ENCODE results near the gene ZNF555. TPM values are rescaled to one million over a fixed set of nuclear protein-coding genes. Genes with fewer than 3 reads are reported as not detected.
A peak's percentile ranks its signal among the peaks of the same experiment; 100 is the strongest.

The ZNF555 gene
- total and polyA plus RNA-seq, 9 of the 15 experiments (the other 6 are each of a cell fraction or from before 2014, with no cell fraction given): 2.0 to 6.7 (median 5.4) TPM

DNA sequence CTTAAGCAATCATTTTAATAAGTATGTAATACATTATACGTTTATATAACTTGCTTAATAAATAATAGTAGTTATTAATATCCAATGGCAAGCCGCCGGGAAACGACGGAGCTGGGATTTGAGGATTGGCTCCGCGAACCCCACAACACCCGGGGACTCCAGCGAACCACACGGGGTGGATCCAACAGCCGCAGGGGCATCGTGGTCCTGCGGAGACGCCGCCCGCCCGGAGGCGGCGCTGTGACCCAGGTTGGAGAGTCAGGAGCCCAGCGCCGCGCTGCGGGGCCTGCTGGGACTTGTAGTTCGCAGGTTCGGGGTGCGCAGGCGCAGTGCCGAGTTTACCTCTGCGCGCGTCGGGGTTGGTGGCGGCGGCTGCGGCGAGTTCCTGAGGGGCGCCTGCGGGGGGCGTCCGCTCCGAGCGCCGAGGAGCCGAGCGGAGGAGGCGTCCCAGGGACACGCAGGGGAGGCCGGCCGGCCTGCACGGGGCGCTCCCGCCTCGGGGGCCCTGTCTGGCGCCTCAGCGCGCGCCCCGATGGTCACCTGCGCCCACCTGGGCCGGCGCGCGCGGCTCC is 21.6 kb upstream of the ZNF555 start, which contains the start of gene ZNF554 (continued):
- TF ChIP-seq, protein P1, sequence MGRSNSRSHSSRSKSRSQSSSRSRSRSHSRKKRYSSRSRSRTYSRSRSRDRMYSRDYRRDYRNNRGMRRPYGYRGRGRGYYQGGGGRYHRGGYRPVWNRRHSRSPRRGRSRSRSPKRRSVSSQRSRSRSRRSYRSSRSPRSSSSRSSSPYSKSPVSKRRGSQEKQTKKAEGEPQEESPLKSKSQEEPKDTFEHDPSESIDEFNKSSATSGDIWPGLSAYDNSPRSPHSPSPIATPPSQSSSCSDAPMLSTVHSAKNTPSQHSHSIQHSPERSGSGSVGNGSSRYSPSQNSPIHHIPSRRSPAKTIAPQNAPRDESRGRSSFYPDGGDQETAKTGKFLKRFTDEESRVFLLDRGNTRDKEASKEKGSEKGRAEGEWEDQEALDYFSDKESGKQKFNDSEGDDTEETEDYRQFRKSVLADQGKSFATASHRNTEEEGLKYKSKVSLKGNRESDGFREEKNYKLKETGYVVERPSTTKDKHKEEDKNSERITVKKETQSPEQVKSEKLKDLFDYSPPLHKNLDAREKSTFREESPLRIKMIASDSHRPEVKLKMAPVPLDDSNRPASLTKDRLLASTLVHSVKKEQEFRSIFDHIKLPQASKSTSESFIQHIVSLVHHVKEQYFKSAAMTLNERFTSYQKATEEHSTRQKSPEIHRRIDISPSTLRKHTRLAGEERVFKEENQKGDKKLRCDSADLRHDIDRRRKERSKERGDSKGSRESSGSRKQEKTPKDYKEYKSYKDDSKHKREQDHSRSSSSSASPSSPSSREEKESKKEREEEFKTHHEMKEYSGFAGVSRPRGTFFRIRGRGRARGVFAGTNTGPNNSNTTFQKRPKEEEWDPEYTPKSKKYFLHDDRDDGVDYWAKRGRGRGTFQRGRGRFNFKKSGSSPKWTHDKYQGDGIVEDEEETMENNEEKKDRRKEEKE (IDR thresholded peaks at IDR 0.05; ENCODE audit: borderline replicate concordance in 1 of 2, control insufficient read depth in 1 of 2, low read depth in 2 of 2, low read length in 1 of 2): peak in 1 of 2 experiments; percentile 94; a peak in 2 of 4 replicates
- TF ChIP-seq, protein P2, sequence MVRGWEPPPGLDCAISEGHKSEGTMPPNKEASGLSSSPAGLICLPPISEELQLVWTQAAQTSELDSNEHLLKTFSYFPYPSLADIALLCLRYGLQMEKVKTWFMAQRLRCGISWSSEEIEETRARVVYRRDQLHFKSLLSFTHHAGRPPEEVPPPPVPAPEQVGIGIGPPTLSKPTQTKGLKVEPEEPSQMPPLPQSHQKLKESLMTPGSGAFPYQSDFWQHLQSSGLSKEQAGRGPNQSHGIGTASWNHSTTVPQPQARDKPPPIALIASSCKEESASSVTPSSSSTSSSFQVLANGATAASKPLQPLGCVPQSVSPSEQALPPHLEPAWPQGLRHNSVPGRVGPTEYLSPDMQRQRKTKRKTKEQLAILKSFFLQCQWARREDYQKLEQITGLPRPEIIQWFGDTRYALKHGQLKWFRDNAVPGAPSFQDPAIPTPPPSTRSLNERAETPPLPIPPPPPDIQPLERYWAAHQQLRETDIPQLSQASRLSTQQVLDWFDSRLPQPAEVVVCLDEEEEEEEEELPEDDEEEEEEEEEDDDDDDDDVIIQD (CRISPR knock-in tag; IDR thresholded peaks at IDR 0.05): no peak
- TF ChIP-seq EGR1 (conservative IDR thresholded peaks at IDR 0.05) (no peak), RBBP5 (IDR thresholded peaks at IDR 0.05; ENCODE audit: borderline replicate concordance, insufficient read depth, low read length, poor library complexity, severe bottlenecking) (peak; percentile 54), PYGO2 (tag; IDR thresholded peaks at IDR 0.05) (no peak), KDM4B (IDR thresholded peaks at IDR 0.05; ENCODE audit: borderline replicate concordance in 2 of 2, low read depth in 1 of 2) (0 out of 4 replicates have a peak, but pooled peaks of 1 of the 2 experiments have one; percentile 33), ZEB2 (IDR thresholded peaks at IDR 0.05) (no peak), SMARCB1 (IDR thresholded peaks at IDR 0.05; ENCODE audit: insufficient read length, low read depth) (no peak), GABPA (tag; conservative IDR thresholded peaks at IDR 0.05; ENCODE audit: low read depth) (peak; percentile 57), ATF1 (CRISPR knock-in tag; IDR thresholded peaks at IDR 0.05) (peak; percentile 53), ATF1 (tag; IDR thresholded peaks at IDR 0.05) (peak; percentile 85), FIP1L1 (IDR thresholded peaks at IDR 0.05; ENCODE audit: low read depth, low read length, poor library complexity, severe bottlenecking) (peak; percentile 92), HNRNPLL (IDR thresholded peaks at IDR 0.05; ENCODE audit: low read depth, low read length, poor library complexity, severe bottlenecking) (no peak), ZNF41 (CRISPR knock-in tag; conservative IDR thresholded peaks at IDR 0.05) (no peak), ZNF507 (tag; conservative IDR thresholded peaks at IDR 0.05) (no peak)
- TF ChIP-seq, protein P3, sequence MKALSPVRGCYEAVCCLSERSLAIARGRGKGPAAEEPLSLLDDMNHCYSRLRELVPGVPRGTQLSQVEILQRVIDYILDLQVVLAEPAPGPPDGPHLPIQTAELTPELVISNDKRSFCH (CRISPR knock-in tag; IDR thresholded peaks at IDR 0.05): no peak
- TF ChIP-seq, protein P3 (tag; IDR thresholded peaks at IDR 0.05): 0 out of 2 replicates have a peak, but pooled peaks have one; percentile 57

All from K562 (cell line).